HG02852 (cell line): Measurements from ENCODE around the gene GAPVD1.
"Not testable (repeated sequence)": the region's sequence is repeated elsewhere in the genome, so short reads cannot be mapped to it uniquely, and the experiment has no call there.

Source experiments
- ATAC-seq: cut with Tn5 transposase; IDR thresholded peaks from one replicate; pipeline ENCODE4 v1.9.1; 2021; ENCODE audit warnings: mild to moderate bottlenecking, moderate library complexity; ENCODE audit not compliant: unreplicated experiment

Gene GAPVD1

GRCh38 chr9:125261501-125262293 is at the start of gene GAPVD1:
Gene GAPVD1 (plus strand): TSS chr9:125261826. CDS start chr9:125298922, 37,096 bp downstream.
- peak; percentile 92 for ATAC-seq

GRCh38 chr9:125214186-125214585 is 47.4 kb upstream of the GAPVD1 start:
- no peak for ATAC-seq

- no peak for ATAC-seq
These were observed 43.0 kb upstream of the GAPVD1 start for GRCh38 chr9:125218621-125219020.

- not testable (repeated sequence) for ATAC-seq
These were observed 36.8 kb upstream of the GAPVD1 start for GRCh38 chr9:125224858-125225257.

- ATAC-seq, result no peak
These were observed 33.9 kb upstream of the GAPVD1 start for GRCh38 chr9:125227761-125228160.

GRCh38 chr9:125233678-125234077 is 27.9 kb upstream of the GAPVD1 start:
- no peak for ATAC-seq

- ATAC-seq, result not testable (repeated sequence)
These were observed 27.5 kb upstream of the GAPVD1 start for GRCh38 chr9:125234099-125234498.

GRCh38 chr9:125235804-125236519 is 25.7 kb upstream of the GAPVD1 start:
- ATAC-seq, result no peak

GRCh38 chr9:125236520-125237159 is 25.0 kb upstream of the GAPVD1 start:
- ATAC-seq, result not testable (repeated sequence)

GRCh38 chr9:125238127-125238914 is 23.3 kb upstream of the GAPVD1 start:
- ATAC-seq, result no peak

- ATAC-seq, result no peak
These were observed 22.6 kb upstream of the GAPVD1 start for GRCh38 chr9:125238915-125239446.

- ATAC-seq, result no peak
These were observed 21.7 kb upstream of the GAPVD1 start for GRCh38 chr9:125239631-125240597.

GRCh38 chr9:125240649-125240999 is 21.0 kb upstream of the GAPVD1 start:
- ATAC-seq, result peak; percentile 13

- ATAC-seq, result peak; percentile 92
These were observed 20.4 kb upstream of the GAPVD1 start, which contains the start of gene HSPA5 for GRCh38 chr9:125241000-125241862. Gene HSPA5 (minus strand): TSS chr9:125241343. CDS start chr9:125241126, 217 bp downstream.

GRCh38 chr9:125241863-125242739 is 19.5 kb upstream of the GAPVD1 start:
- ATAC-seq, result peak; percentile 21

- no peak for ATAC-seq
These were observed 17.8 kb upstream of the GAPVD1 start for GRCh38 chr9:125243792-125244260.

- no peak for ATAC-seq
These were observed 15.4 kb upstream of the GAPVD1 start for GRCh38 chr9:125246261-125246667.
